ENCODE data around the gene MISP. TPM values are rescaled to one million over a fixed set of nuclear protein-coding genes. Genes with fewer than 3 reads are reported as not detected.
"Not testable (repeated sequence)": the region's sequence is repeated elsewhere in the genome, so short reads cannot be mapped to it uniquely, and the experiment has no call there.

Gene MISP
- total RNA-seq, 1 donor from 2014 or later: not detected

DNA sequence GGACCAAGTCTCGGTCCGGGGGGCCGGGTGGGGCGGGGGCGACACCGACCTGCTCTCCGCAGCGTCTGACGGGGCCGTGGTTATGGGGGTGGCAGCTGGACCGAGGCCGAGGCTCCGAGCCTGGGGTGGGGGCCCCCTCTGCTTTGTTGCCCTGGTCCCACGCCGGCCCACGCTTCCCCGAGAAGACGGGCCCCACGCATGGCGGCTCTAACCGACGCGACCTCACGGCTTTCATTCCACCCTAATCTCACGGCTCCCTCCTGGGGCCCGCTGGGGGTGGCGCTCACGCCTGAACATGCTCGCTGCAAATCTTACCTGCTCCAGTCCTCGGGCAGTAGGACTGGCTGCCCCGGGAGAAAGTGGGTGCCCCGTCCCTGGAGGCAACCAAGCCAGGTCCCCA is 14.8 kb upstream of the MISP start:
- H3K4me3 ChIP-seq (ENCODE audit: low read length in 3 of 3): no peak overlapping the region
- H3K9me3 ChIP-seq (ENCODE audit: control insufficient read depth in 3 of 3, low read length in 3 of 3): no peaks in the 10 kb centered on the region
- no peaks in the 10 kb centered on the region for H3K4me1 ChIP-seq (ENCODE audit: control insufficient read depth in 3 of 3, insufficient read depth in 3 of 3, low read length in 3 of 3)
- H3K27ac ChIP-seq (ENCODE audit: low read depth, low read length): no peak overlapping the region
- peaks cover 5 to 13% (median 11%) of the 10 kb centered on the region in 3 donors for H3K27me3 ChIP-seq (ENCODE audit: control insufficient read depth in 3 of 3, insufficient read depth in 3 of 3, low read length in 3 of 3)
- H3K9ac ChIP-seq (ENCODE audit: low read depth in 1 of 3, low read length in 3 of 3): no peak overlapping the region
- H3K36me3 ChIP-seq (ENCODE audit: control insufficient read depth in 3 of 3, insufficient read depth in 3 of 3, low read length in 3 of 3): peaks cover 0 to 2% (median 2%) of the 10 kb centered on the region in 3 donors

DNA sequence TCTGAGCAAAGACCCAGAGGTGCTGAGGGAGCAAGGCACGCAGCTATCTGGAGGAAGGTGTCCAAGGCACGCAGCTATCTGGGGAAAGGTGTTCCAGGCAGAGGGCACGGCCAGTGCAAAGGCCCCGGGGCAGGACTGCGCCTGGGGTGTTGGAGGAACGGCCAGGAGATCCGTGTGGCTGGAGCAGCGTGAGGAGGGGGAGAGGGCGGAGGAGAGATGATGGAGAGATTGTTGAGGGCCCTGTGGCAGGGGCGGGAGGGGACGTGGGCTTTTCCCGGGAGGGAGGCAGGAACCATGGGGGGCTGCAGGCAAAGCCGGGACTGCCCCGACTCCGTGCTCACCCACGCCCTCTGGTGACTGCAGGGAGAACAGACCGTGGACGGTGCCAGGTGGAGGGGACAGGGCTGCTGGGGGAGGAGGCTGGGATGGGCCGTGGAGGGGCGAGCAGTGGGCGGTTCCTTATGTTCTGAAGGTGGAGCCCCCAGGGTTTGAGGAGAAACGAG is 13.3 kb upstream of the MISP start:
- Histone ChIP-seq H3K4me3 (ENCODE audit: low read length in 3 of 3) (no peak overlapping the region), H3K9ac (ENCODE audit: low read depth in 1 of 3, low read length in 3 of 3) (no peak overlapping the region), H3K27ac (ENCODE audit: low read depth, low read length) (no peak overlapping the region), H3K27me3 (ENCODE audit: control insufficient read depth in 3 of 3, insufficient read depth in 3 of 3, low read length in 3 of 3) (peaks cover 10 to 13% (median 11%) of the 10 kb centered on the region in 3 donors), H3K4me1 (ENCODE audit: control insufficient read depth in 3 of 3, insufficient read depth in 3 of 3, low read length in 3 of 3) (no peaks in the 10 kb centered on the region), H3K9me3 (ENCODE audit: control insufficient read depth in 3 of 3, low read length in 3 of 3) (no peaks in the 10 kb centered on the region), H3K36me3 (ENCODE audit: control insufficient read depth in 3 of 3, insufficient read depth in 3 of 3, low read length in 3 of 3) (peaks cover 0 to 2% (median 0%) of the 10 kb centered on the region in 3 donors)

DNA sequence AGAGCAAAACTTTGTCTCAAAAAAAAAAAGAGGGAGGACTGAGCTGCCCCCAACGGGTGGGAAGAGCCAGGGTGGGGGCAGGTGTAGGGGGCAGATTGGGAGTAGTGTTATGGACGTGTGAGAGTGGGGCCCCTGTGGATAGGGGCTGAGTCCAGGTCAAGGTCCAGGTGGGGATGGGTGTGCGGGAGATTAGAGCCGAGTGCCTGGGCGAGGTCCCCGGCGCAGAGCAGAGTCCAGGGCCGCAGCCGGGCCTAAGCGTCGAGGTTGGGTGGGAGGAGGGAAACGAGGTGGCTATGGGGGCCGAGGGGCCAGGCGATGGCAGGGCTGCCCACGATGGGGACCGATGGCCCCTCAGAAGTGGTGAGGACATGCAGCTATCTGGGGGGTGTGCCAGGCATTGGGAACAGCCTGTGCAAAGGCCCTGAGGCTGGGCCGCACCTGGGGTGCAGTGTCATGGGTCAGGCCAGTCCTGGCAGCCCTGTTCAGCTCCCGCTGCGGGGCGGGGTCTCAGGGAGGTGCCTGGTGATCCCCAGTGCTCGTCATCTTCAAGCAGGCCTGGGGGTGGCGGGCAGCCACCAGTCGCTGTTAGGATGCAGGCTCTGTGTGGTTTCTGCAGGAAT is 12.3 kb upstream of the MISP start:
- Histone ChIP-seq H3K4me3 (ENCODE audit: low read length in 3 of 3) (no peak overlapping the region), H3K27me3 (ENCODE audit: control insufficient read depth in 3 of 3, insufficient read depth in 3 of 3, low read length in 3 of 3) (peaks cover 10 to 15% (median 13%) of the 10 kb centered on the region in 3 donors), H3K9me3 (ENCODE audit: control insufficient read depth in 3 of 3, low read length in 3 of 3) (no peaks in the 10 kb centered on the region)

DNA sequence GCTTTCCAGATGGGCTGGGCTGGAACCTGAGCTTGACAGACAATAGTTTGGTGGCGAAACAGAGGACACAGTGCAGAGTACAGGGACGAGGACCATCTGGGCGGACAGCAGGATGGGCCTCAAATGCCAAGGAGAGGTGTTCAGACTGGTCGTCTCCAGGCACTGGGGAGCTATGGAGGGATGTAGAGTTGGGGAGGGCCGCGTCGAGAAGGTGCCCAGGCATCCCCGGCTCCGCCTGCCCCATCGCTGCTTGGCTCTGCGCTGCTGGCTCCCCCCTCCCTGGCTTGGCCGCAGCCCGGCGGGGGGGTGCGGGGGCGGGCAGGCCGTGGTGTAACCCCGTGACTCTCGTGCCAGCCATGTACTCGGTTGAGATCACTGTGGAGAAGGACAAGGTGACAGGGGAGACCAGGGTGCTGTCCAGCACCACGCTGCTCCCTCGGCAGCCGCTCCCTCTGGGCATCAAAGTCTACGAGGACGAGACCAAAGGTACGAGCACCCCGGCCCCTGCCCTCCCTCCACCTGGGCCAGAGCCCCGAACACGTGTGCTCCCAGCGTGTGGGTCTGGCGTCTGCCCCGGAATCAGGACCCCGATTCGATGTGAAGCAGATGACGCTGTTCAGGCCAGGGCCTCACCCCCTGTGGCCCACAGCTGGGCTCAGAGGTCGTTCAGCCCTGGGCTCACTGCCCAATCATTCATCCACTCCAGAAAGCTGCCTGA is 10.8 kb upstream of the MISP start:
- H3K4me1 ChIP-seq (ENCODE audit: control insufficient read depth in 3 of 3, insufficient read depth in 3 of 3, low read length in 3 of 3): no peaks in the 10 kb centered on the region

More for the DNA sequence above, 12.3 kb upstream of the MISP start:
- Histone ChIP-seq H3K36me3 (ENCODE audit: control insufficient read depth in 3 of 3, insufficient read depth in 3 of 3, low read length in 3 of 3) (peaks cover 0 to 2% (median 0%) of the 10 kb centered on the region in 3 donors), H3K27ac (ENCODE audit: low read depth, low read length) (no peak overlapping the region), H3K4me1 (ENCODE audit: control insufficient read depth in 3 of 3, insufficient read depth in 3 of 3, low read length in 3 of 3) (no peaks in the 10 kb centered on the region), H3K9ac (ENCODE audit: low read depth in 1 of 3, low read length in 3 of 3) (no peak overlapping the region)

DNA sequence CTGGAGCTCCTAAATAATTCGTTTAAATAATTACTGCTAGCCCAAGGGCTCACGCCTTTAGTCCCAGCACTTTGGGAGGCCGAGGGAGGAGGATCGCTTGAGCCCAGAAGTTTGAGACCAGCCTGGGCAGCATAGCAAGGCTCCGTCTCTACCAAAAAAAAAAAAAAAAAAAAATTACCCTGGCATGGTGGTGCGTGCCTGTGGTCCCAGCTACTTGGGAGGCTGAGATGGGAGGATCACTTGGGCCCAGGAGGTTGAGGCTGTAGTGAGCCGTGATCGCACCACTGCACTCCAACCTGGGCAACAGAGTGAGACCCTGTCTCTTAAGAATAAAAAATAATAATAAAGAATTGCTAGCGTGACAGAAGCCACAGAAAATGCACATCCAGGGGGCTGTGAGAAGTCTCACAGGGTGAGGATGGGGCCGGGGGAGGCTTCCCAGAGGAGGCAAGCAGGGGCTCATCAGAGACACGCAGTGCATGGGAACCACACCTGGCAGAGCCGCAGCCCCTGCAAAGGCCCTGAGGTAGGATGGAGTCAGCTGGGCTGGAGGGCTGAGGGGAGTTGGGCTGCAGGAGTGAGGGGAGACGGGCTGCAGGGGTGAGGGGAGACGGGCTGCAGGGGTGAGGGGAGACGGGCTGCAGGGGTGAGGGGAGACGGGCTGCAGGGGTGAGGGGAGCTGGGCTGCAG is 10.0 kb upstream of the MISP start:
- H3K4me3 ChIP-seq (ENCODE audit: low read length in 3 of 3); H3K36me3 ChIP-seq (ENCODE audit: control insufficient read depth in 3 of 3, insufficient read depth in 3 of 3, low read length in 3 of 3); H3K9ac ChIP-seq (ENCODE audit: low read depth in 1 of 3, low read length in 3 of 3); H3K9me3 ChIP-seq (ENCODE audit: control insufficient read depth in 3 of 3, low read length in 3 of 3); H3K27ac ChIP-seq (ENCODE audit: low read depth, low read length); H3K4me1 ChIP-seq (ENCODE audit: control insufficient read depth in 3 of 3, insufficient read depth in 3 of 3, low read length in 3 of 3): not testable (repeated sequence)
- H3K27me3 ChIP-seq (ENCODE audit: control insufficient read depth in 3 of 3, insufficient read depth in 3 of 3, low read length in 3 of 3): peaks cover 10 to 15% (median 13%) of the 10 kb centered on the region in 3 donors

More for the DNA sequence above, 10.8 kb upstream of the MISP start:
- H3K9ac ChIP-seq (ENCODE audit: low read depth in 1 of 3, low read length in 3 of 3): no peak overlapping the region
- peaks cover 10 to 15% (median 13%) of the 10 kb centered on the region in 3 donors for H3K27me3 ChIP-seq (ENCODE audit: control insufficient read depth in 3 of 3, insufficient read depth in 3 of 3, low read length in 3 of 3)
- H3K9me3 ChIP-seq (ENCODE audit: control insufficient read depth in 3 of 3, low read length in 3 of 3): no peaks in the 10 kb centered on the region
- H3K27ac ChIP-seq (ENCODE audit: low read depth, low read length): no peak overlapping the region
- no peak overlapping the region for H3K4me3 ChIP-seq (ENCODE audit: low read length in 3 of 3)
- peaks cover 0 to 2% (median 0%) of the 10 kb centered on the region in 3 donors for H3K36me3 ChIP-seq (ENCODE audit: control insufficient read depth in 3 of 3, insufficient read depth in 3 of 3, low read length in 3 of 3)

DNA sequence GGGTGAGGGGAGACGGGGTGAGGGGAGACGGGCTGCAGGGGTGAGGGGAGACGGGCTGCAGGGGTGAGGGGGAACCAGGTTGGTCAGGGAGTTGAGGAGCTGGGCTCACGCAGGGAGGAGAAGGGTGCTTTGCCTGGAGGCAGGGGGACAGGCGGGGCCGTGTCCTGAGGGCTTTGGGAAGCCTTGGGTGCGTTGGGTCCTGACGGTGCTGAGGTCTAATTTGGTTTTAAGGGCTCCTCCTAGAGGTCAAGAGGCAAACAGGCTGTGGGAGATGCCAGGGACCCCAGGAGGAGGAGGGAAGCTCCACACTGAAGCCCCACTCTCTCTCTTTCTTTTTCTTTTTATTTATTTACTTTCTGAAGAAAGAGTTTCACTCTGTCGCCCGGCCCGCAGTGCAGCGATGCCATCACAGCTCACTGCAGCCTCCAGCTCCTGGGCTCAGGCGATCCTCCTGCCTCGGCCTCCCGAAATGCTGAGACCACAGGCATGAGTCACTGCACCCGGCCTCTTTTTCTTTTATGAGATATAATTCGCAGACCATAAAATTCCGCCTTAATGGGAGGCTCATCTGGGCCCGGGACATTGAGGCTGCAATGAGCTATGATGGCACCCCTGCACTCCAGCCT is 9.3 kb upstream of the MISP start:
- no peak overlapping the region for H3K4me3 ChIP-seq (ENCODE audit: low read length in 3 of 3)
- no peak overlapping the region for H3K9ac ChIP-seq (ENCODE audit: low read depth in 1 of 3, low read length in 3 of 3)
- H3K4me1 ChIP-seq (ENCODE audit: control insufficient read depth in 3 of 3, insufficient read depth in 3 of 3, low read length in 3 of 3): no peaks in the 10 kb centered on the region
- H3K27ac ChIP-seq (ENCODE audit: low read depth, low read length): no peak overlapping the region
- H3K36me3 ChIP-seq (ENCODE audit: control insufficient read depth in 3 of 3, insufficient read depth in 3 of 3, low read length in 3 of 3): peaks cover 0 to 4% (median 2%) of the 10 kb centered on the region in 3 donors
- no peaks in the 10 kb centered on the region for H3K9me3 ChIP-seq (ENCODE audit: control insufficient read depth in 3 of 3, low read length in 3 of 3)
- H3K27me3 ChIP-seq (ENCODE audit: control insufficient read depth in 3 of 3, insufficient read depth in 3 of 3, low read length in 3 of 3): peaks cover 10 to 15% (median 13%) of the 10 kb centered on the region in 3 donors

DNA sequence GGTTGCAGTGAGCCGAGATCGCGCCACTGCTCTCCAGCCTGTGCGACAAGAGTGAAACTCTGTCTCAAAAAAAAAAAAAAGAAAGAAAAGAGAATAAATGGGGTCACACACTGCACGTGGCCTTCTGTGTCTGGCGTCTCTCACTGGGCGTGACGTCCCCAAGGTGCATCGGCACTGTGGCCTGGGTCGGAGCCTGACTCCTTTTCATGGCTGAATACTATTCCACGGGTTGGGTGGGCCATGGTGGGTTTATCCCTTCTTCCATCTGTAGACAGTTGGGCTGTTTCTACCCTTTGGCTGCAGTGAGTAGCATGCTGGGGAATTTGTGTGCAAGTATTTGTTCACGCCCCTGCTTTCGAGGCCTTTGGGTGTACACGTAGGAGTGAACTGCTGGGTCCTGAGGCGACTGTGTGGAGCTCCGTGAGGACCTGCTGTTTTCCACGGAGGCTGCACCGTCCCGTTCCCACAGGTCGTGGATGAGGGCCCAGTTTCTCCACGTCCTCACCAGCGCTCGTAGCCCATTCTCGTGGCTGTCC is 8.3 kb upstream of the MISP start:
- Histone ChIP-seq H3K27ac (ENCODE audit: low read depth, low read length) (no peak overlapping the region), H3K9ac (ENCODE audit: low read depth in 1 of 3, low read length in 3 of 3) (no peak overlapping the region), H3K4me1 (ENCODE audit: control insufficient read depth in 3 of 3, insufficient read depth in 3 of 3, low read length in 3 of 3) (no peaks in the 10 kb centered on the region), H3K4me3 (ENCODE audit: low read length in 3 of 3) (no peak overlapping the region), H3K36me3 (ENCODE audit: control insufficient read depth in 3 of 3, insufficient read depth in 3 of 3, low read length in 3 of 3) (peaks cover 0 to 4% (median 2%) of the 10 kb centered on the region in 3 donors), H3K9me3 (ENCODE audit: control insufficient read depth in 3 of 3, low read length in 3 of 3) (peaks cover 0 to 1% (median 0%) of the 10 kb centered on the region in 3 donors), H3K27me3 (ENCODE audit: control insufficient read depth in 3 of 3, insufficient read depth in 3 of 3, low read length in 3 of 3) (peaks cover 9 to 12% (median 10%) of the 10 kb centered on the region in 3 donors)

DNA sequence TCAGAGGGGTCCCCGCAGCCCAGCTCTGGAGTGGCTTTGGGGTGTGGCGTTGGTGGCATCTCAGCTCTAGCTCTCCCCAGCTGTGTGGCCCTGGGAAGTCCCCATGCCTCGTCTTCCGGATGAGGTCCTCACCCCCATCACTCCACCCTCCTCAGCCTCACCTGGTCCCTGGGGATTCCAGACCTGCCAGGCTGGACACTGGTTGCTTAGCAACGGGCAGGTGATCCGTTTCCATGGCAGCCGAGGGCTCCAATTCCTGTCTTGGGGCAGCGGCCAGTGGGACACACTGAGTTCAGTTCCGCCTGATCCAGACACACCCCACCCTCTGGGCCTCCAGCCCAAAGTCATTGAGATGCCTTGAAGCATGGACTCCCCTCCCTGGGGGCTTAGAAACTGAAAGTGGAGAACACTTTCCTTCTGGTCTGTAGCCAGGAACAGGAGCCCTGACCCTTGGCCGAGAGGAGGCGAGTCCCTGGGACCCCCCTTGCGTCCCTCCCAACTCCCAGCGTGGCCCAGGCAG is 7.7 kb upstream of the MISP start:
- no peak overlapping the region for H3K4me3 ChIP-seq (ENCODE audit: low read length in 3 of 3)
- H3K27me3 ChIP-seq (ENCODE audit: control insufficient read depth in 3 of 3, insufficient read depth in 3 of 3, low read length in 3 of 3): peaks cover 9 to 12% (median 10%) of the 10 kb centered on the region in 3 donors
- no peak overlapping the region for H3K9ac ChIP-seq (ENCODE audit: low read depth in 1 of 3, low read length in 3 of 3)
- H3K36me3 ChIP-seq (ENCODE audit: control insufficient read depth in 3 of 3, insufficient read depth in 3 of 3, low read length in 3 of 3): peaks cover 0 to 4% (median 2%) of the 10 kb centered on the region in 3 donors
- H3K27ac ChIP-seq (ENCODE audit: low read depth, low read length): no peak overlapping the region
- no peaks in the 10 kb centered on the region for H3K4me1 ChIP-seq (ENCODE audit: control insufficient read depth in 3 of 3, insufficient read depth in 3 of 3, low read length in 3 of 3)
- H3K9me3 ChIP-seq (ENCODE audit: control insufficient read depth in 3 of 3, low read length in 3 of 3): peaks cover 0 to 7% (median 0%) of the 10 kb centered on the region in 3 donors

DNA sequence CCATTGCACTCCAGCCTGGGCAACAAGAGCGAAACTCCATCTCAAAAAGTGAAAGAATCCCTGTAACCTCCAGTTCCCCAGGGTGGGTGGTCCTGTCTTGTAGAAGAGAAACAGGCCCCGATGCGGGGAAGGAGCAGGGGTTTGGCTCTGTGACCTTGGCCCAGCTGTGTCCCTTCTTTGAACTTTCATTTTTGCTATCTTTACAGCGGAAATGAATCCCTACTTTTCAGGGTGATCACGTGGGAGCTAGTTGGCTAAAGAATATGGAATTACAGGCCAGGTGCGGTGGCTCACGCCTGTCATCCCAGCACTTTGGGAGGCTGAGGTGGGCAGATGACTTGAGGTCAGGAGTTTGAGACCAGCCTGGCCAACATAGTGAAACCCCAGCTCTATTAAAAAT is 5.8 kb upstream of the MISP start:
- not testable (repeated sequence) for H3K9me3 ChIP-seq (ENCODE audit: control insufficient read depth in 3 of 3, low read length in 3 of 3); H3K27me3 ChIP-seq (ENCODE audit: control insufficient read depth in 3 of 3, insufficient read depth in 3 of 3, low read length in 3 of 3); H3K36me3 ChIP-seq (ENCODE audit: control insufficient read depth in 3 of 3, insufficient read depth in 3 of 3, low read length in 3 of 3); H3K27ac ChIP-seq (ENCODE audit: low read depth, low read length); H3K4me1 ChIP-seq (ENCODE audit: control insufficient read depth in 3 of 3, insufficient read depth in 3 of 3, low read length in 3 of 3); H3K9ac ChIP-seq (ENCODE audit: low read depth in 1 of 3, low read length in 3 of 3); H3K4me3 ChIP-seq (ENCODE audit: low read length in 3 of 3)

Measured in skeletal muscle tissue (tissue), 4 donors.